GM19452 (cell line): Measurements from ENCODE around the gene SLC15A3.
"Not testable (repeated sequence)": the region's sequence is repeated elsewhere in the genome, so short reads cannot be mapped to it uniquely, and the experiment has no call there.

ENCODE experiments used
- ATAC-seq: cut with Tn5 transposase; IDR thresholded peaks from one replicate; pipeline ENCODE4 v1.9.1; 2021; ENCODE audit not compliant: unreplicated experiment

The SLC15A3 gene

GRCh38 chr11:60915248-60915914, 36.6 kb downstream of the SLC15A3 start:
- peak; percentile 51 for ATAC-seq

DNA sequence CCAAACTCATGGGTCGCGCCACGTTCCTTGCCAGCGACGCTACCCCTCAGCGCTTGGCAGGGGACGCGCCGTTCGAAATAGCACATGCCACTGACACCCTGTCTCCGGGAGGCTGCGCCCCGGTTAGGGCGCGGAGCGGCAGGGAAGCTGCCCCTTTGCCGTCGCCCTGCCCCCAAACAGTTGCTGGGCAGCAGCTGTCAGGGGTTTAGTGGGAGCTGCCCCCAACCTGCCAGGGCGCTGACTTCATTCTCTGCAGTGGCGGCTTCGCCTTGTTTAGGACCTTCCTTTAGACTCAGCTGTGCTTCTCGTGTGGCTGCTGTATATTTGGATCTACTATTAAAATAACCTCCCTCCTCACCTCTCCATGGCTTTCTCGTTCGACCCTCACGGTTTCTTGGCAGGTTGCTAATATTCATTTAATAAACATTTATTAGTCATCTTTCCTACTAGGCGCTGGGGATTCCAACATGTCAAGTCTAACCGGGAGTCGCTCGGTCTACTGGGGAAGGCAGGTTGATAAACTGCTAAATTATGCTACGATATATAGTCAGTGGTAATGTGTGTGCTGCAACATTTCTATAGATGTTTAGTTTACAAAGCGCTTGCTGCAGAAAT, 37.2 kb downstream of the SLC15A3 start:
- ATAC-seq, result no peak

DNA sequence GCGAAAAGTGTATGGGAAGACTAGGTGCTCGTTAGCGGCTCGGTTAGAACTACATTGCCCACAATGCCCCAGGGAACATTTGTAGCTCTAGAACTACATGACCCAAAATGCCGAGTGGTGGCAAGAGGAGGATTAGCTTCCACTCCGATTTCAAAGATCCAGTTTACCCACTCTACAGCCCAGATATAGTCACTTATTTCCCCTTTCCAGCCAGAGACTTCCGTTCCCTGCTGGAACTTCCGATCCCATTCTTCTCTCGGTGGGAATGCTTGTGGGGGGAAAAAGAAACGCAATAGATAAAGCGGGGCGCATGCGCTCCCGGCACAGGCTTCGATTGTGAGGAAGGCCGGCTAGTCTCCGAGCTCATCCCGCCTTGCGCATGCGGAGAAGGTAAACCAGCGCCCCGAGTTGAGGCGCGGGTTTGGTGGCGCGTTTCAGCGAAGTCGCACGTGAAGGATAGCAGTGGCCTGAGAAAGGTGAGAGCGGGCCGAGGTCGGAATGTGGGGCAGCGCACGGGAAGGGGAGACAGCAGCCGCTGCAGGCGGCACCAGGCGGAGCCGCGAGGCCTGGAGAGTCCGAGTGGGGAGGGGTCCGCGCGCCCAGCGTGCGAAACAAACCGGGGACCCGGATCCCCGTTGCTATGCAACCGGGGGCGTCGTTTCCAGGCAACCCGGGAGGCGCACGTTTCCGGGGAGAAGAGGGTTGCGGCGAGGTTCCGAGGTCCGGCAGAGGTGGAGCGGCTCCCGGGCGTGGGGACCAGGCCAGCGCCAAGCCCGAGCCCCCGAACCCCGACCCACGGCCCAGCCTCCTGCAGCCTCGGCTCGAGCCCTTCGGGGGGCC, 38.0 kb downstream of the SLC15A3 start, which contains the start of gene TMEM109:
Gene TMEM109 (plus strand): TSS at position 366 of the 840 bp plus-strand sequence. CDS start 5,536 bp downstream, outside the sequence.
- peak; percentile 40 for ATAC-seq

DNA sequence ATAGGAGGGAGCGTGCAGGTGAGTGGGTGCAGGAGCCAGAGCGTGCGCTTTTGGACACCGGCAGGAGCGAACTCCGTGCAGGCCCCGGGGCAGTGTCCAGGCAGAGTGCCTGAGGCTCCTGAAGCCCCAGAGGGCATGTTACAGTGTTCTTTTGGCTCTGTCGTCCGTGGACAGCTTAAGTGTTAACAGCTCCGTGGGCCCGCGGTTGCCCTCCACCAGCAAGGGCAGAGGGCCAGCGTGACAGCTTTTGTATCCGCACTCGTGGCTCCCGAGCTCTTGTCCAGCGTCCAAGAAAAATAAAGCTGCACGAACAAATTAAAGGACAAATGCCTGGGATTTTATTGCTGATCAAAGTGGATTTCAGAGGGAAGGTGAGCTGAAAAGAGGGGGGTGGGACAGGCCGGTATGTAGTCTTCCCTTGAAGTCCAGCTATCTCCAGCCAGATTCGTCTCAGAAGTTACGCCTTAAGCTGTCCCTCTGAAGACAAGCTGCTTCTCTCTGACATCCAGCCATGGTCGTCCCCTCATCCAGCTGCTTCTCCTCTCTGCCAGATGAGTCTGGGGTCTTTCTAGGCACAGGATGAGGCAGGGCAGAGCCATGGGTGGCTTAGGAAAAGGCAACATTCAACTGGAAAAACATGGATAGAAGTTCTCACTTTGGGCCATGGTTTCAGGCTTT, 39.0 kb downstream of the SLC15A3 start:
- no peak for ATAC-seq

DNA sequence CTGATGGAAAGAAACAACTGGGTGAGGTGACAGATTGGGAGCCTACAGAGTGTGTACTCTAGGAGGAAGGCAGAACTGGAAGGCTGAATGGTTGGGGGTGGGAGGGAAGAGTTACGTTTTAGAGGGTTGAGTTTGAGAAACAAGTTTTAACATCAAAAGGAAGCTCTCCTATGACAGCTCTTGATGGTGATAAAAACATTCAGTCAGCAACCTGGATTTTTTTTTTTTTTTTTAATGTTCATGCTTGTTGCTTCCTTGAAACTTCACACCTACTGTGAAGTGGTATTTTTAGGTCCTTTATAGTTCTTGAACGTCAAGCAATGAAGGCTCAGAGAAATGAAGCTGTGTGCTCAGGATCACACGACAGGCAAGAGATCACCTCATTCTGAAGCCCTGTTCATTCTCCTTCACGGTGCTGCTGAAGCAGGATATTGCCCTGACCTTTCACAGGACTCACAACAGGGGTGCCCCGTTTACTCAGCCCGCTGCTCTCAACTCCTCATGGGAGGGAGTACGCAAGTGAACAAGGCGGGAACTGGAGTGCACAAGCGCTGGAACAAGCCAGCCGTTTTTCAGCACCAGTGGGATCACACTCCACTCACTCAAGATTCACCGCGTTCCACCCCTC, 39.6 kb downstream of the SLC15A3 start:
- no peak for ATAC-seq

GRCh38 chr11:60910711-60911380, 41.1 kb downstream of the SLC15A3 start:
- ATAC-seq, result no peak

GRCh38 chr11:60910281-60910687, 41.7 kb downstream of the SLC15A3 start:
- ATAC-seq, result peak; percentile 36

DNA sequence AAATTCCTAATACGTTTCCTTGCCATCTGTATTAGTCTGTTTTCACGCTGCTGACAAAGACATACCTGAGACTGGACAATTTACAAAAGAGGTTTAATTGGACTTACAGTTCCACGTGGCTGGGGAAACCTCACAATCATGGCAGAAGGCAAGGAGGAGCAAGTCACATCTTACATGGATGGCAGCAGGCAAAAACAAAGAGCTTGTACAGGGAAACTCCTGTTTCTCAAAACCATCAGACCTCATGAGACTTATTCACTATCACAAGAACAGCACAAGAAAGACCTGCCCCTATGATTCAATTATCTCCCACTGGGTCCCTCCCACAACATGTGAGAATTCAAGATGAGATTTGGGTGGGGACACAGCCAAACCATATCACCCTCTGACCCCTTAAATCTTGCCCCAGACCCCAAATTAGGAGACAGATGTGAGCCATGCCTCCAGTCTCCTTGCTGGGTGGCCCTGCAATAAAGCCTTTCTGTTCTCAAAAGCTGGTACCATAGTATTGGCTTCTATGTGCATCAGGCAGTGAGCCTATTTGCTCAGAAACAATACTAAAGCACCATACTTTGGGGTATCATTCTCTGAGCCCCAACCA, 42.2 kb downstream of the SLC15A3 start:
- not testable (repeated sequence) for ATAC-seq

DNA sequence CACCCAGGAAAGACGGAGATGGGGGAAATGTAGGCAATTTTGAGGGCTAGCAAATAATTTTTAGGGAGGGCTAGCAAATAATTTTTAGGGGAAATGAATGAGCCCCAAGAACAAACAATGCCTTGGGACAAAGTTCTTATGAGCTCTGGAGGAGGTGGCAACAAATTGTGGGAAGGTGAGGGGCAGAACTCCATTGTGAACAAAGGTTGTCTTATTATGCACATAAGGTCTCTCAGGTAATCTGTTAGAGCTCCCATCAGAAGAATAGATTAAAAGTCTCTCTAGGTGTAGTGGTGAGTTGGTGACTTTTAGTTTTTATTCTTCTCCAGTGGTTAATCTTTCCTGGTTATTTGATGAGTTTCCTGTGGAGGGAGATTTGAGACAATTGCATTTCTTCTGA, 43.2 kb downstream of the SLC15A3 start:
- no peak for ATAC-seq

- ATAC-seq, result peak; percentile 67
These were observed 45.6 kb downstream of the SLC15A3 start, which contains the start of gene PRPF19 for GRCh38 chr11:60906132-60906972. Gene PRPF19 (minus strand): TSS chr11:60906585. CDS start chr11:60906382, 203 bp downstream.

GRCh38 chr11:60905551-60906113, 46.3 kb downstream of the SLC15A3 start:
- no peak for ATAC-seq

- ATAC-seq, result no peak
These were observed 46.9 kb downstream of the SLC15A3 start for GRCh38 chr11:60905047-60905446.

GRCh38 chr11:60902625-60903024, 49.4 kb downstream of the SLC15A3 start:
- no peak for ATAC-seq

- ATAC-seq, result no peak
These were observed 51.1 kb downstream of the SLC15A3 start for GRCh38 chr11:60900673-60901404.

GRCh38 chr11:60899977-60900376, 52.0 kb downstream of the SLC15A3 start:
- ATAC-seq, result no peak

DNA sequence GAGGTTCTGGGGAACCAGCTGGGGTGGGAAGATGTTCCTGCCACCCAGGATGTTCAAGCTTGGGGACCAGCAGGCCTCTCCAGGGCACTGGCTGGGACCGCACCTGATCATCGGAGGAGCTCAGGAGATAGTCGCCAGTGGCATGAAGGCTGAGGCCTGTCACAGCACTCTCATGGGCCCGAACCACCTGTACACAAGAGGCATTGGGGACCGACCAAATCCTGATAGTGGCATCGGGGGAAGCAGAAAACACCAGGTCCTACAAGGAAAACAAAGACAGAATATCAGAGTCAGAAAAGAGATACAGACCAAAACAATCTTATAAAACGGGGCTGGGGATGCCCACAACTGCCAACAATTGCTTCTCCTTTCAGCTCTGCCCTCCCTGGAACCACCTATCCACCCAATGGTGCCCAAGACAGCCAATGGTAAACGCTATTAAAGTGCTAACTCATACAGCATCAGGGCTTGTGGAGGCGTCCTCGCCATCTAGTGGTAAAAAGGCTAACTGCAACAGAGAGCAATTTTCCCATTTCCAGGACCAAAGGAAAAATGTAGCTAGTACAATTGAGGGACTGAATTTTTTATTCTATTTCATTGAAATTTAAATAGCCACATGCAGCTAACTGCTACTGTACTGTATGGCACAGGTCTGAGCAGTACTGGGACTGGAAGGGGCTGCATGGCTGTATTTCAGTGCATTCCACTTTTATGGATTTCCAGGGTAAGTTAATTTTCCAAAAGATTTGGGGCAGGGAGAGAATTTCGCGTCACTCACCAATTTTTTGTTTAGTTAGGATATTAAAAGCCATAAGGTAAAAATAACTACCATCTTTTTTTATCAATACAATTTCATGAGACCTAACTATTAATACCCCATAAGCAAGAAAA, 52.7 kb downstream of the SLC15A3 start:
- peak; percentile 53 for ATAC-seq

- ATAC-seq, result no peak
These were observed 54.5 kb downstream of the SLC15A3 start for GRCh38 chr11:60897496-60897895.
